K562 (cell line): ENCODE measurements around the gene KPRP. TPM values are rescaled to one million over a fixed set of nuclear protein-coding genes. Genes with fewer than 3 reads are reported as not detected.

Experiments
- ATAC-seq: fragments of 200-7000 bp; cut with Tn5 transposase; 3 replicates; pipeline ENCODE4 v1.9.1; 2020; ENCODE audit warnings: moderate library complexity
- BruUV-seq: library from RNA; stranded (reverse); fragments of 400-500 nt; replicated peaks from 2 replicates; lab custom pipeline; 2021; lab: Mats Ljungman, UMichigan
- CTCF ChIA-PET: fragments of 300-600 bp; formaldehyde crosslinking; extraction: SDS; loops from one replicate; lab custom pipeline; 2021; ENCODE audit warnings: low intra/inter-chr PET ratio; lab: Yijun Ruan, JAX
- POLR2A ChIA-PET: fragments of 300-600, 350-650 bp; sonication (Branson Sonifier 250); formaldehyde crosslinking; extraction: SDS; loops from one replicate; lab custom pipeline; 2021; ENCODE audit warnings: antibody characterized with exemption, inconsistent platforms; lab: Yijun Ruan, JAX
- DNase-seq, 4 experiments: peaks; one replicate each; pipeline versions ENCODE4 v3.0.0 to v3.0.0-alpha.2; 2011 to 2018; ENCODE audit warnings: low spot score in 3 of 4, mixed read lengths in 3 of 4; ENCODE audit errors: extremely low read depth in 1 of 4
- FAIRE-seq: peaks from 2 replicates; lab custom pipeline; 2011; peaks lifted over from hg19 to GRCh38; lab: Jason Lieb, UNC
- H2AFZ ChIP-seq: 2 replicates; pipeline ENCODE4 v1.6.0; 2011; ENCODE audit warnings: low read depth, low read length, control low read depth, inconsistent platforms
- H3K27ac ChIP-seq: fragments of 200-600 bp; 3 replicates; pipeline ENCODE4 v1.8.0; 2011; ENCODE audit warnings: low read depth, mild to moderate bottlenecking, control low read depth, inconsistent platforms, low read length, moderate library complexity, mixed read lengths; ENCODE audit errors: extremely low read depth
- H3K27me3 ChIP-seq, 2 experiments: fragments of 300-600 bp in 1 of 2; 2 replicates in 1 of 2; 3 replicates in 1 of 2; pipeline versions ENCODE4 v1.6.0 to v1.8.0; 2011; ENCODE audit warnings: inconsistent platforms in 2 of 2, low read length in 2 of 2, mild to moderate bottlenecking in 1 of 2, mixed read lengths in 1 of 2, moderate library complexity in 1 of 2; ENCODE audit not compliant: control insufficient read depth in 2 of 2, insufficient read depth in 2 of 2
- H3K36me3 ChIP-seq: fragments of 300-600 bp; 3 replicates; pipeline ENCODE4 v1.8.0; 2011; ENCODE audit warnings: mild to moderate bottlenecking, low read length, inconsistent platforms; ENCODE audit not compliant: control insufficient read depth, insufficient read depth
- H3K4me1 ChIP-seq, 2 experiments: fragments of 200-600 bp in 1 of 2; replicated peaks in 1 of 2; 2 replicates in 1 of 2; 3 replicates in 1 of 2; pipeline versions ENCODE4 v1.5.1 to v1.8.0; 2011; ENCODE audit warnings: inconsistent platforms in 2 of 2, low read length in 2 of 2, mild to moderate bottlenecking in 1 of 2, mixed read lengths in 1 of 2, moderate library complexity in 1 of 2; ENCODE audit not compliant: control insufficient read depth in 2 of 2, insufficient read depth in 2 of 2
- H3K4me2 ChIP-seq: 2 replicates; pipeline ENCODE4 v1.6.1; 2011; ENCODE audit warnings: low read length, control low read depth, inconsistent platforms, mixed read lengths; ENCODE audit not compliant: insufficient read depth
- H3K4me3 ChIP-seq: fragments of 200-600 bp; sonication (generic), shearing (Covaris generic); 2 replicates; pipeline ENCODE4 v1.5.1; 2016; ENCODE audit warnings: control low read depth, inconsistent platforms
- H3K79me2 ChIP-seq: fragments of 200-600 bp; 3 replicates; pipeline ENCODE4 v1.8.0; 2011; ENCODE audit warnings: low read length, inconsistent platforms; ENCODE audit not compliant: control insufficient read depth, insufficient read depth
- H3K9ac ChIP-seq, 2 experiments: 2 replicates each; pipeline versions ENCODE4 v1.6.0 to v1.6.1; 2011; ENCODE audit warnings: low read depth in 2 of 2, low read length in 2 of 2, control low read depth in 1 of 2, inconsistent platforms in 1 of 2, mild to moderate bottlenecking in 1 of 2, mixed read lengths in 1 of 2; ENCODE audit not compliant: insufficient read depth in 1 of 2
- H3K9me1 ChIP-seq: one replicate; pipeline ENCODE4 v1.6.0; 2011; ENCODE audit warnings: inconsistent platforms, mild to moderate bottlenecking, low read length, moderate library complexity; ENCODE audit not compliant: control insufficient read depth, insufficient read depth
- H3K9me3 ChIP-seq: replicated peaks from 2 replicates; pipeline ENCODE4 v1.5.1; 2011; ENCODE audit warnings: low read depth, low read length, inconsistent platforms; ENCODE audit not compliant: control insufficient read depth, insufficient read depth
- H4K20me1 ChIP-seq: replicated peaks from 2 replicates; pipeline ENCODE4 v1.6.1; 2011; ENCODE audit warnings: low read length, inconsistent platforms, mixed read lengths; ENCODE audit not compliant: control insufficient read depth, insufficient read depth
- BHLHE40 ChIP-seq: IDR thresholded peaks from 2 replicates; pipeline ENCODE4 v1.6.1; 2011; ENCODE audit warnings: low read length, improper control_type of control experiment
- CBX1 ChIP-seq: sonication (generic); IDR thresholded peaks from 2 replicates; pipeline ENCODE4 v1.6.1; 2016; ENCODE audit warnings: antibody characterized with exemption, low read depth, mild to moderate bottlenecking
- DNMT1 ChIP-seq: fragments of 450-650 bp; IDR thresholded peaks from 2 replicates; pipeline ENCODE4 v1.6.1; 2016; ENCODE audit warnings: antibody characterized with exemption, mild to moderate bottlenecking
- ETV6 ChIP-seq, 3 experiments: fragments of 150-350 bp in 1 of 3; sonication (generic) in 1 of 3; formaldehyde crosslinking in 1 of 3; IDR thresholded peaks; 2 replicates each; pipeline versions ENCODE4 v1.6.1 to v1.8.0; 2014 to 2022; ENCODE audit warnings: borderline replicate concordance in 2 of 3, low read depth in 2 of 3, antibody characterized with exemption in 1 of 3, low read length in 1 of 3, mild to moderate bottlenecking in 1 of 3, missing genetic modification reagents in 1 of 3
- HCFC1 ChIP-seq: IDR thresholded peaks from 2 replicates; pipeline ENCODE4 v1.6.1; 2012; ENCODE audit warnings: low read depth, low read length, improper control_type of control experiment
- ILK ChIP-seq: fragments of 450-650 bp; IDR thresholded peaks from 2 replicates; pipeline ENCODE4 v1.6.1; 2016; ENCODE audit warnings: missing genetic modification characterization, low read depth, mild to moderate bottlenecking, missing compliant biosample characterization, moderate library complexity, borderline replicate concordance
- MXI1 ChIP-seq: IDR thresholded peaks from 2 replicates; pipeline ENCODE4 v1.6.1; 2011; ENCODE audit warnings: low read depth, mild to moderate bottlenecking, improper control_type of control experiment, low read length
- NCOA2 ChIP-seq, 2 experiments: fragments of 450-650 bp; IDR thresholded peaks; 2 replicates each; pipeline ENCODE4 v1.6.1; 2018; ENCODE audit warnings: mild to moderate bottlenecking in 2 of 2, moderate library complexity in 1 of 2; ENCODE audit not compliant: partially characterized antibody in 2 of 2
- PCBP2 ChIP-seq: fragments of 200-400 bp; formaldehyde crosslinking; IDR thresholded peaks from 2 replicates; pipeline ENCODE4 v1.6.1; 2018; ENCODE audit warnings: low read length, low read depth, mild to moderate bottlenecking, moderate library complexity; ENCODE audit not compliant: poor library complexity, severe bottlenecking
- POLR2AphosphoS2 ChIP-seq: IDR thresholded peaks from 2 replicates; pipeline ENCODE4 v1.6.1; 2012; ENCODE audit warnings: low read length, improper control_type of control experiment
- RNF2 ChIP-seq: sonication (generic); IDR thresholded peaks from 2 replicates; pipeline ENCODE4 v1.6.1; 2016
- SMAD3 ChIP-seq: fragments of 450-650 bp; formaldehyde crosslinking; conservative IDR thresholded peaks from 2 replicates; pipeline ENCODE4 v1.4.0; 2020; ENCODE audit warnings: mild to moderate bottlenecking
- TRIM28 ChIP-seq: fragments of 450-650 bp; IDR thresholded peaks from 2 replicates; pipeline ENCODE4 v1.6.1; 2017
- ZC3H11A ChIP-seq: IDR thresholded peaks from 2 replicates; pipeline ENCODE4 v1.6.1; 2012; ENCODE audit warnings: low read depth, low read length, improper control_type of control experiment
- ZKSCAN3 ChIP-seq: fragments of 250-450 bp; sonication (Bioruptor Pico); IDR thresholded peaks from 2 replicates; pipeline ENCODE4 v1.4.0; 2020
- WGBS: fragments of 100-300 bp; shearing (Covaris generic); methylation state at CpG from one replicate; pipeline ENCODE4 v1.1.6; 2016; ENCODE audit warnings: low coverage, mixed read lengths; ENCODE audit not compliant: insufficient coverage; ENCODE audit errors: missing lambda C conversion rate; 5-methylcytosine and 5-hydroxymethylcytosine counted together
- in situ Hi-C: fragments of 300-500 bp; cut with MboI; formaldehyde crosslinking; loops from 4 replicates; pipeline ENCODE4 v1.15.0; 2018; ENCODE audit warnings: inconsistent platforms, mixed read lengths
- intact Hi-C: fragments of 100-400 bp; cut with micrococcal nuclease; formaldehyde crosslinking; loops from 2 replicates; pipeline ENCODE4 v1.14.2; 2022
- polyA plus RNA-seq, 8 experiments: library from polyadenylated mRNA; depleted of rRNA in 4 of 8; stranded (reverse) in 5 of 8; unstranded in 3 of 8; fragments of >200 nt; fragmentation: Nextera tagmentation in 2 of 8; fragmentation: Illumina TruSeq in 1 of 8; extraction: Ambion mirVana in 2 of 8; extraction: Trizol in 1 of 8; gene quantifications; 2 replicates each; pipeline versions ENCODE4 v1.2.1 to v1.2.3, GENCODE V29; 2011 to 2014; ENCODE audit warnings: inconsistent platforms in 1 of 8, missing spikeins in 1 of 8
- total RNA-seq, 7 experiments: library from RNA; depleted of rRNA in 6 of 7; stranded (reverse); fragments of >200 nt in 6 of 7; fragmentation: Illumina TruSeq in 2 of 7; extraction: Trizol in 2 of 7; gene quantifications; 2 replicates each; pipeline versions ENCODE4 v1.2.1 to v1.2.3, GENCODE V29; 2011 to 2021; ENCODE audit warnings: low replicate concordance in 1 of 7
- TF ChIP-seq, protein P1 (sequence below), 2 experiments: IDR thresholded peaks; 2 replicates each; pipeline ENCODE4 v1.6.1; 2012; ENCODE audit warnings: improper control_type of control experiment in 2 of 2, low read depth in 2 of 2, low read length in 2 of 2, borderline replicate concordance in 1 of 2
- TF ChIP-seq, protein P2 (sequence below): sonication (generic); formaldehyde crosslinking; IDR thresholded peaks from 2 replicates; pipeline ENCODE4 v1.8.0; 2022; ENCODE audit warnings: mild to moderate bottlenecking, missing genetic modification reagents

Gene KPRP
- total and polyA plus RNA-seq, 9 of the 15 experiments (the other 6 are each of a cell fraction or from before 2014, with no cell fraction given), result not detected

- Histone ChIP-seq H4K20me1 (peaks cover 3% of the 10 kb centered on the region; the same call in 1 of the 2 replicates), H3K9me3 (no peaks in the 10 kb centered on the region), H3K4me2 (no peak overlapping the region), H3K36me3 (no peaks in the 10 kb centered on the region), H3K9me1 (no peaks in the 10 kb centered on the region), H3K27me3 (peaks cover 0 to 19% of the 10 kb centered on the region in 2 experiments; a peak in 2 of 5 replicates), H3K79me2 (no peaks in the 10 kb centered on the region), H3K4me3 (no peak overlapping the region), H3K9ac (no peak overlapping the region), H3K27ac (no peak overlapping the region), H3K4me1 (no peaks in the 10 kb centered on the region; a peak in 1 of 5 replicates), H2AFZ (no peak overlapping the region)
- BruUV-seq, result no TSS peak
- POLR2A ChIA-PET, result interaction anchor here (0.6 kb wide), 1 partner anchor 25 kb away, joined by 4 read pairs; no protein-coding TSS in a partner anchor
- intact Hi-C loops (no loop called here), in situ Hi-C loops (no loop called here)
- ATAC-seq (no peak), DNase-seq (no peak), FAIRE-seq (no peak)
- 0% methylated on average over 8 of the region's 8 CpGs for WGBS
- CTCF ChIA-PET, result no interaction called here
- TF ChIP-seq ZKSCAN3 (CRISPR knock-in tag) (no peak), CBX1 (no peak), POLR2AphosphoS2 (no peak), SMAD3 (no peak), RNF2 (no peak), ILK (no peak), TRIM28 (no peak), PCBP2 (no peak), ETV6 (IDR thresholded peaks at IDR 0.05; ENCODE audit: borderline replicate concordance in 1 of 2, low read depth in 2 of 2, low read length in 1 of 2) (no peak), ETV6 (CRISPR knock-in tag; IDR thresholded peaks at IDR 0.05; ENCODE audit: borderline replicate concordance) (no peak), ZC3H11A (no peak), BHLHE40 (no peak), HCFC1 (no peak), MXI1 (no peak), DNMT1 (no peak), NCOA2 (IDR thresholded peaks at IDR 0.05; ENCODE audit: partially characterized antibody in 2 of 2) (no peak)
- TF ChIP-seq, protein P1, sequence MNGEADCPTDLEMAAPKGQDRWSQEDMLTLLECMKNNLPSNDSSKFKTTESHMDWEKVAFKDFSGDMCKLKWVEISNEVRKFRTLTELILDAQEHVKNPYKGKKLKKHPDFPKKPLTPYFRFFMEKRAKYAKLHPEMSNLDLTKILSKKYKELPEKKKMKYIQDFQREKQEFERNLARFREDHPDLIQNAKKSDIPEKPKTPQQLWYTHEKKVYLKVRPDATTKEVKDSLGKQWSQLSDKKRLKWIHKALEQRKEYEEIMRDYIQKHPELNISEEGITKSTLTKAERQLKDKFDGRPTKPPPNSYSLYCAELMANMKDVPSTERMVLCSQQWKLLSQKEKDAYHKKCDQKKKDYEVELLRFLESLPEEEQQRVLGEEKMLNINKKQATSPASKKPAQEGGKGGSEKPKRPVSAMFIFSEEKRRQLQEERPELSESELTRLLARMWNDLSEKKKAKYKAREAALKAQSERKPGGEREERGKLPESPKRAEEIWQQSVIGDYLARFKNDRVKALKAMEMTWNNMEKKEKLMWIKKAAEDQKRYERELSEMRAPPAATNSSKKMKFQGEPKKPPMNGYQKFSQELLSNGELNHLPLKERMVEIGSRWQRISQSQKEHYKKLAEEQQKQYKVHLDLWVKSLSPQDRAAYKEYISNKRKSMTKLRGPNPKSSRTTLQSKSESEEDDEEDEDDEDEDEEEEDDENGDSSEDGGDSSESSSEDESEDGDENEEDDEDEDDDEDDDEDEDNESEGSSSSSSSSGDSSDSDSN (IDR thresholded peaks at IDR 0.05; ENCODE audit: borderline replicate concordance in 1 of 2, low read depth in 2 of 2, low read length in 2 of 2), result no peak
- TF ChIP-seq, protein P2, sequence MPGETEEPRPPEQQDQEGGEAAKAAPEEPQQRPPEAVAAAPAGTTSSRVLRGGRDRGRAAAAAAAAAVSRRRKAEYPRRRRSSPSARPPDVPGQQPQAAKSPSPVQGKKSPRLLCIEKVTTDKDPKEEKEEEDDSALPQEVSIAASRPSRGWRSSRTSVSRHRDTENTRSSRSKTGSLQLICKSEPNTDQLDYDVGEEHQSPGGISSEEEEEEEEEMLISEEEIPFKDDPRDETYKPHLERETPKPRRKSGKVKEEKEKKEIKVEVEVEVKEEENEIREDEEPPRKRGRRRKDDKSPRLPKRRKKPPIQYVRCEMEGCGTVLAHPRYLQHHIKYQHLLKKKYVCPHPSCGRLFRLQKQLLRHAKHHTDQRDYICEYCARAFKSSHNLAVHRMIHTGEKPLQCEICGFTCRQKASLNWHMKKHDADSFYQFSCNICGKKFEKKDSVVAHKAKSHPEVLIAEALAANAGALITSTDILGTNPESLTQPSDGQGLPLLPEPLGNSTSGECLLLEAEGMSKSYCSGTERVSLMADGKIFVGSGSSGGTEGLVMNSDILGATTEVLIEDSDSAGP, result no peak
Observed at GRCh38 chr1:152759453-152760173, 1.8 kb downstream of the KPRP start.
